GM12891 (cell line): Measurements from ENCODE around the gene SLC26A2.

Experiments
- PAX5 ChIP-seq: IDR thresholded peaks from 2 replicates; pipeline ENCODE4 v1.6.1; 2011; ENCODE audit warnings: low read length, moderate library complexity, mild to moderate bottlenecking; ENCODE audit not compliant: insufficient read depth, severe bottlenecking
- POLR2A ChIP-seq: IDR thresholded peaks from 2 replicates; pipeline ENCODE4 v1.6.1; 2011; ENCODE audit warnings: low read depth, low read length, control low read depth
- POLR2AphosphoS5 ChIP-seq: IDR thresholded peaks from 2 replicates; pipeline ENCODE4 v1.6.1; 2011; ENCODE audit warnings: low read depth, low read length, control low read depth
- SPI1 ChIP-seq: IDR thresholded peaks from 2 replicates; pipeline ENCODE4 v1.6.1; 2011; ENCODE audit warnings: low read depth, low read length, control low read depth
- TAF1 ChIP-seq: IDR thresholded peaks from 2 replicates; pipeline ENCODE4 v1.6.1; 2011; ENCODE audit warnings: low read depth, low read length, control low read depth

GRCh38 chr5:150006318-150006717, 45.8 kb downstream of the SLC26A2 start:
- TF ChIP-seq POLR2A (no peak), POLR2AphosphoS5 (no peak), TAF1 (no peak), SPI1 (no peak), PAX5 (no peak)
